CD4-positive, alpha-beta T cell (primary cell): ENCODE measurements around the gene EDNRA. TPM values are rescaled to one million over a fixed set of nuclear protein-coding genes. Genes with fewer than 3 reads are reported as not detected.

ENCODE experiments used
- ATAC-seq: fragments of 200-7000 bp; cut with Tn5 transposase; one replicate; pipeline ENCODE4 v1.10.0; 2022; ENCODE audit warnings: mild to moderate bottlenecking; ENCODE audit not compliant: poor library complexity
- CTCF ChIA-PET: fragments of 350-600 bp; sonication (Branson Sonifier 250); formaldehyde crosslinking; loops from one replicate; lab custom pipeline; 2021; ENCODE audit warnings: antibody characterized with exemption, inconsistent platforms; lab: Charles Lee
- POLR2A ChIA-PET: fragments of 350-600 bp; sonication (Branson Sonifier 250); formaldehyde crosslinking; loops from one replicate; lab custom pipeline; 2021; ENCODE audit warnings: antibody characterized with exemption, inconsistent platforms; lab: Charles Lee
- DNase-seq, 14 experiments: peaks; one replicate each; pipeline ENCODE4 v3.0.0-alpha.2; 2013 to 2020; ENCODE audit warnings: mixed read lengths in 2 of 14
- H3K27ac ChIP-seq, 2 donors: one replicate each; pipeline versions ENCODE4 v1.5.1 to v1.7.0; 2013; ENCODE audit warnings: low read length in 2 of 2, low read depth in 1 of 2, mild to moderate bottlenecking in 1 of 2
- H3K27me3 ChIP-seq, 2 experiments: 1 replicate in 1 of 2; 2 replicates in 1 of 2; pipeline versions ENCODE4 v1.6.1 to v1.7.0; 2013; ENCODE audit warnings: low read length in 2 of 2, control low read depth in 1 of 2, mild to moderate bottlenecking in 1 of 2, moderate library complexity in 1 of 2; ENCODE audit not compliant: insufficient read depth in 2 of 2, control insufficient read depth in 1 of 2
- H3K36me3 ChIP-seq: one replicate; pipeline ENCODE4 v1.6.1; 2013; ENCODE audit warnings: low read length, control low read depth; ENCODE audit not compliant: insufficient read depth
- H3K4me1 ChIP-seq: one replicate; pipeline ENCODE4 v1.6.1; 2013; ENCODE audit warnings: low read length, control low read depth; ENCODE audit not compliant: insufficient read depth
- H3K4me3 ChIP-seq: one replicate; pipeline ENCODE4 v1.5.1; 2013; ENCODE audit warnings: mild to moderate bottlenecking, low read length, moderate library complexity
- H3K9me3 ChIP-seq, 2 experiments: 1 replicate in 1 of 2; 2 replicates in 1 of 2; pipeline versions ENCODE4 v1.6.1 to v1.7.0; 2013; ENCODE audit warnings: low read length in 2 of 2, mild to moderate bottlenecking in 2 of 2, control low read depth in 1 of 2, moderate library complexity in 1 of 2; ENCODE audit not compliant: control insufficient read depth in 1 of 2, insufficient read depth in 1 of 2
- H3K27ac Mint-ChIP-seq: one replicate; pipeline ENCODE4 v1.8.0; 2020; ENCODE audit warnings: mixed read lengths
- H3K27me3 Mint-ChIP-seq: one replicate; pipeline ENCODE4 v1.8.0; 2021; ENCODE audit warnings: mixed read lengths
- H3K36me3 Mint-ChIP-seq: one replicate; pipeline ENCODE4 v1.8.0; 2021; ENCODE audit warnings: low read depth, mixed read lengths
- H3K4me1 Mint-ChIP-seq: one replicate; pipeline ENCODE4 v1.8.0; 2021; ENCODE audit warnings: low read depth, mixed read lengths
- H3K4me3 Mint-ChIP-seq: one replicate; pipeline ENCODE4 v1.8.0; 2020; ENCODE audit warnings: mild to moderate bottlenecking, mixed read lengths
- H3K9me3 Mint-ChIP-seq: one replicate; pipeline ENCODE4 v1.8.0; 2020; ENCODE audit warnings: mixed read lengths
- CTCF ChIP-seq: fragments of 200-600 bp; IDR thresholded peaks from one replicate; pipeline ENCODE4 v1.8.0; 2022; ENCODE audit warnings: antibody characterized with exemption, mild to moderate bottlenecking
- intact Hi-C, 2 experiments: fragments of 100-400 bp; cut with DNase I in 1 of 2; cut with micrococcal nuclease in 1 of 2; formaldehyde crosslinking; loops; one replicate each; pipeline versions ENCODE4 v1.15.1 to v1.9.0; 2023 to 2025; cut with DNase I, micrococcal nuclease
- total RNA-seq, 174 experiments: library from RNA in 2 of 174; stranded (reverse) in 2 of 174; gene quantifications; one replicate each; pipeline ENCODE4 v1.2.3 and lab custom pipeline; 2021 to 2026

Gene EDNRA
- total RNA-seq, 2 experiments from 2014 or later = not detected

DNA sequence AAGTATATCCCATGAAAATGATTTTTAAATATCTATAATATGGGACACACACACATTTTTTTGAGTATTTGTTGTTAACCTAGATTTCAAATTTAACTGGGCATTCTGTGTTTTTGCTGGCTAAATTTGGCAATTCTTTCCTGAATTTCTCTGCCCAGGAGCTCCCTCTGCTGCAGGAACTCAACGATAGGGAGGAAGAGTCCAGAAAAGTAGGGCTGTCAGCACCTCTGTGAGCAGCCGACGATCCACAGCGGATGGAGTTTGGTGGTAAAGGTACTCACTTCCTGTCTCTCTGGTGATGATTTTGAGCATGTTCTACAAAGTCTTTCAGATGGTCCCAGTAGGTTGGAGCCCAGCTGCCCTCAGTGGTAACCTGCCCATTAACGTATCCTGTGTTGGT, 113.2 kb downstream of the EDNRA start:
- H3K36me3 Mint-ChIP-seq = no peaks in the 10 kb centered on the region
- H3K9me3 Mint-ChIP-seq = no peaks in the 10 kb centered on the region
- H3K27me3 ChIP-seq = peaks cover 0 to 3% of the 10 kb centered on the region in 2 experiments
- POLR2A ChIA-PET = no interaction called here
- H3K9me3 ChIP-seq = no peaks in the 10 kb centered on the region
- H3K27ac ChIP-seq = no peak overlapping the region
- H3K27ac Mint-ChIP-seq = no peak overlapping the region
- CTCF ChIA-PET = no interaction called here
- intact Hi-C loops = loop anchor here (5.0 to 10.0 kb wide), 3 partner anchors 577 to 1252 kb away; no protein-coding TSS in a partner anchor
- no peak overlapping the region for H3K4me3 ChIP-seq
- H3K4me3 Mint-ChIP-seq = no peak overlapping the region
- H3K4me1 Mint-ChIP-seq = peaks cover 4% of the 10 kb centered on the region
- no peaks in the 10 kb centered on the region for H3K36me3 ChIP-seq
- no peaks in the 10 kb centered on the region for H3K27me3 Mint-ChIP-seq
- peaks cover 6% of the 10 kb centered on the region for H3K4me1 ChIP-seq
- no peak for ATAC-seq
- no peak for TF ChIP-seq CTCF
- no peak for DNase-seq

Other genes starting within 250 kb of the EDNRA start
- gene TMEM184C, start 136.3 kb downstream of the EDNRA start, total RNA-seq = 10 to 100 TPM; 10.0 to 10.1 TPM
- 10 to 100 TPM; 21.0 to 21.1 TPM for gene PRMT9, start 203.1 kb downstream of the EDNRA start, total RNA-seq